ENCODE results near the gene DNAH1. TPM values are rescaled to one million over a fixed set of nuclear protein-coding genes. Genes with fewer than 3 reads are reported as not detected.

DNAH1 gene
- total and polyA plus RNA-seq, 2 of the 13 experiments (the other 11 are each of a cell fraction or from before 2014, with no cell fraction given): 0.64 to 3.5 TPM

DNA sequence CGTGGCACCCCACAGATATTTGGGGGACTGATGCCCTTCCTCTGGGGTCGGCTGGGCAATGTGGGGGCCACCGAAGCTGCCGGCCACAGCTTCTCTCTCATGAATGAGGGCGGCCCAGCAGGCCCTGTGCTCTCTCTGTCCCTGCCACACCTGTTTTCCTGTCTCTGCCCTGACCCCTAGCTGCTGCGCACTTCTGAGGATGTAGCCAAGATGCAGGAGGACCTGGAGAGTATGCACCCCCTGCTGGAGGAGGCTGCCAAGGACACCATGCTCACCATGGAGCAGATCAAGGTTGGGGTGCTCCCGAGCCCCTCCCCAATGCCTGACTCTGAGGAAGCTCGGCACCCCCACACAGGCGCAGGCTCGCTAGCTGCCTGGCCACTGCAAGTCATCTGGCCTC is 69.0 kb downstream of the DNAH1 start (continued):
- TF ChIP-seq, protein P1, sequence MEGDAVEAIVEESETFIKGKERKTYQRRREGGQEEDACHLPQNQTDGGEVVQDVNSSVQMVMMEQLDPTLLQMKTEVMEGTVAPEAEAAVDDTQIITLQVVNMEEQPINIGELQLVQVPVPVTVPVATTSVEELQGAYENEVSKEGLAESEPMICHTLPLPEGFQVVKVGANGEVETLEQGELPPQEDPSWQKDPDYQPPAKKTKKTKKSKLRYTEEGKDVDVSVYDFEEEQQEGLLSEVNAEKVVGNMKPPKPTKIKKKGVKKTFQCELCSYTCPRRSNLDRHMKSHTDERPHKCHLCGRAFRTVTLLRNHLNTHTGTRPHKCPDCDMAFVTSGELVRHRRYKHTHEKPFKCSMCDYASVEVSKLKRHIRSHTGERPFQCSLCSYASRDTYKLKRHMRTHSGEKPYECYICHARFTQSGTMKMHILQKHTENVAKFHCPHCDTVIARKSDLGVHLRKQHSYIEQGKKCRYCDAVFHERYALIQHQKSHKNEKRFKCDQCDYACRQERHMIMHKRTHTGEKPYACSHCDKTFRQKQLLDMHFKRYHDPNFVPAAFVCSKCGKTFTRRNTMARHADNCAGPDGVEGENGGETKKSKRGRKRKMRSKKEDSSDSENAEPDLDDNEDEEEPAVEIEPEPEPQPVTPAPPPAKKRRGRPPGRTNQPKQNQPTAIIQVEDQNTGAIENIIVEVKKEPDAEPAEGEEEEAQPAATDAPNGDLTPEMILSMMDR (CRISPR knock-in tag; IDR thresholded peaks at IDR 0.05): peak; percentile 64
- no peak for TF ChIP-seq GTF3A (CRISPR knock-in tag; conservative IDR thresholded peaks at IDR 0.05)
- TF ChIP-seq ZNF768 (CRISPR knock-in tag; IDR thresholded peaks at IDR 0.05): peak; percentile 21; the same call in 1 of the 2 replicates
- TF ChIP-seq, protein P2, sequence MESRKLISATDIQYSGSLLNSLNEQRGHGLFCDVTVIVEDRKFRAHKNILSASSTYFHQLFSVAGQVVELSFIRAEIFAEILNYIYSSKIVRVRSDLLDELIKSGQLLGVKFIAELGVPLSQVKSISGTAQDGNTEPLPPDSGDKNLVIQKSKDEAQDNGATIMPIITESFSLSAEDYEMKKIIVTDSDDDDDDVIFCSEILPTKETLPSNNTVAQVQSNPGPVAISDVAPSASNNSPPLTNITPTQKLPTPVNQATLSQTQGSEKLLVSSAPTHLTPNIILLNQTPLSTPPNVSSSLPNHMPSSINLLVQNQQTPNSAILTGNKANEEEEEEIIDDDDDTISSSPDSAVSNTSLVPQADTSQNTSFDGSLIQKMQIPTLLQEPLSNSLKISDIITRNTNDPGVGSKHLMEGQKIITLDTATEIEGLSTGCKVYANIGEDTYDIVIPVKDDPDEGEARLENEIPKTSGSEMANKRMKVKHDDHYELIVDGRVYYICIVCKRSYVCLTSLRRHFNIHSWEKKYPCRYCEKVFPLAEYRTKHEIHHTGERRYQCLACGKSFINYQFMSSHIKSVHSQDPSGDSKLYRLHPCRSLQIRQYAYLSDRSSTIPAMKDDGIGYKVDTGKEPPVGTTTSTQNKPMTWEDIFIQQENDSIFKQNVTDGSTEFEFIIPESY (CRISPR knock-in tag; IDR thresholded peaks at IDR 0.05): peak; percentile 100
- no peak for TF ChIP-seq SAP130 (CRISPR knock-in tag; IDR thresholded peaks at IDR 0.05; ENCODE audit: low read depth)
- no peak for TF ChIP-seq ZNF558 (CRISPR knock-in tag; IDR thresholded peaks at IDR 0.05; ENCODE audit: borderline replicate concordance)
- no peak for TF ChIP-seq ZBTB4 (CRISPR knock-in tag; IDR thresholded peaks at IDR 0.05; ENCODE audit: borderline replicate concordance)
- TF ChIP-seq ZNF205 (CRISPR knock-in tag; IDR thresholded peaks at IDR 0.05): no peak
- TF ChIP-seq STAG1 (CRISPR knock-in tag; IDR thresholded peaks at IDR 0.05): peak; percentile 67
- TF ChIP-seq ZNF263 (CRISPR knock-in tag; IDR thresholded peaks at IDR 0.05): peak; percentile 59
